WI38 (cell line): Measurements from ENCODE around the gene RUNX2.

Experiments used
- H3K4me3 ChIP-seq: 2 replicates; pipeline ENCODE4 v1.5.1; 2011; ENCODE audit warnings: low read depth, mild to moderate bottlenecking, control low read depth, low read length
- TF ChIP-seq, protein P1 (sequence below): IDR thresholded peaks from 2 replicates; pipeline ENCODE4 v1.5.1; 2012; ENCODE audit warnings: low read depth, mild to moderate bottlenecking, control low read depth, low read length

RUNX2 gene

DNA sequence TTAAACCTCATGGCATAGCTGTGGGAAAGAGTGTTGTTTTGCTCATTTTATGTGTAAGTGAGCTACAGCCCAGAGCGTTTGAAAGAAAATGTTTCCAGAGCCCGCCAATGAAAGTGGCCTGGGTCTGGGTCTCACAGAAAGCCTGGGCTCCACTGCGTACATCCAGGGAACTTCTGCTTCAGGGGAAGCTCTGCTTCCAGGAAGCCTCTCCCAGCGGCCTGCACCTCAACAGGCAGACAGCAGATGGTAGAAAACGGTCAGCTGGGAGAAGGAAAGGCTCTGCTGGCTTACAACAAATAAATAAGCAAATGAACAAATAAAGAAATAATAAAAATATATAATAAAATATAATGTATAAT is 320.1 kb downstream of the RUNX2 start:
- H3K4me3 ChIP-seq: no peak overlapping the region
- TF ChIP-seq, protein P1, sequence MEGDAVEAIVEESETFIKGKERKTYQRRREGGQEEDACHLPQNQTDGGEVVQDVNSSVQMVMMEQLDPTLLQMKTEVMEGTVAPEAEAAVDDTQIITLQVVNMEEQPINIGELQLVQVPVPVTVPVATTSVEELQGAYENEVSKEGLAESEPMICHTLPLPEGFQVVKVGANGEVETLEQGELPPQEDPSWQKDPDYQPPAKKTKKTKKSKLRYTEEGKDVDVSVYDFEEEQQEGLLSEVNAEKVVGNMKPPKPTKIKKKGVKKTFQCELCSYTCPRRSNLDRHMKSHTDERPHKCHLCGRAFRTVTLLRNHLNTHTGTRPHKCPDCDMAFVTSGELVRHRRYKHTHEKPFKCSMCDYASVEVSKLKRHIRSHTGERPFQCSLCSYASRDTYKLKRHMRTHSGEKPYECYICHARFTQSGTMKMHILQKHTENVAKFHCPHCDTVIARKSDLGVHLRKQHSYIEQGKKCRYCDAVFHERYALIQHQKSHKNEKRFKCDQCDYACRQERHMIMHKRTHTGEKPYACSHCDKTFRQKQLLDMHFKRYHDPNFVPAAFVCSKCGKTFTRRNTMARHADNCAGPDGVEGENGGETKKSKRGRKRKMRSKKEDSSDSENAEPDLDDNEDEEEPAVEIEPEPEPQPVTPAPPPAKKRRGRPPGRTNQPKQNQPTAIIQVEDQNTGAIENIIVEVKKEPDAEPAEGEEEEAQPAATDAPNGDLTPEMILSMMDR: no peak

DNA sequence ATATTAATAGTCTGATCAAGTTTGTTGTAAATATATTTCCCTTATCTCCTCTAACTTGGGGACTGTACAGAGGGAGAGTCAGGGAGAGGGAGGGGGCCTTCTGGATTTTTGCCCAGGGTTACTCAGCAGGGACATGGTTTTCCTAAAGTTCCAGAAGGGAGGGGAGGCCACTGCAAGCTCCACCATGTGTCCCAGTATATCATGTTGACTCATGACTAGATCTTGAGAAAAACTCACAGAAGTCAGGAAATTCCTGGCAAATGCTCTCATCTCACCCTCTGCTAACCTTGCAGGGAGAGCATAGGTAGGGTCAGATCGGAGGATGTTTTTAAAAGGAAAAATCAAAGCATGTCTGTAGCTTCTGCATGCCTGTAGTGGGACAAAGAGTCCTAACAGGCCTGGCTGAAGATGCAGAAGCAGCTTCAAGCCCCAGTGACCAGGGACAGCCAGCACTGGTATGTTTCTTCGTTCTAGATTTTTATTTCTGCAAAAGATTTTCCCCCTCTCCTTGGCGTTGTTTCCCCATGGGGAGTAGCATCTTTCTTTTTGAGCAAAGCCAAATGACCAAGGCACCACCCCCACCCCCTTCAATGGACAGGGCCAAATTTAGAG is 322.5 kb downstream of the RUNX2 start:
- no peak overlapping the region for H3K4me3 ChIP-seq
- TF ChIP-seq, protein P1: no peak

DNA sequence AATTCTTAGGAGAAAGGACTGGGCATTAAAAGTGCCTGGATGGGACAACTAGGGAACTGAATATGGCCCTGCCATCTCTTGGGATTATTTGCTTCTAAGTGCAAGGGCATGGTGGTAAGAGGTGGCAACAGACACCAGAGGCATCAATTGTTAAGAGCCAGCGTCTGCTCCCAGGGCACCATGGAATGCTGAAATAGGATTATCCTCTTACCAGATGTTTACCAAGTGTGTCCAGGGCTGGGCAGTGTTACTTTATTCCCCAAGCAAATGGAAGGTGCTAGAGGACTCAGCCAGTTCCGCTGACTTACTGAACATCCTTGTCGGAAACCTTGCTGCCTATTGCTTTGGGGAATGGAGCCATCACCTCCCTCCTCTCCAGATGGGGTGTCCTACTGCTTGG is 323.2 kb downstream of the RUNX2 start:
- no peak overlapping the region for H3K4me3 ChIP-seq
- TF ChIP-seq, protein P1: no peak

DNA sequence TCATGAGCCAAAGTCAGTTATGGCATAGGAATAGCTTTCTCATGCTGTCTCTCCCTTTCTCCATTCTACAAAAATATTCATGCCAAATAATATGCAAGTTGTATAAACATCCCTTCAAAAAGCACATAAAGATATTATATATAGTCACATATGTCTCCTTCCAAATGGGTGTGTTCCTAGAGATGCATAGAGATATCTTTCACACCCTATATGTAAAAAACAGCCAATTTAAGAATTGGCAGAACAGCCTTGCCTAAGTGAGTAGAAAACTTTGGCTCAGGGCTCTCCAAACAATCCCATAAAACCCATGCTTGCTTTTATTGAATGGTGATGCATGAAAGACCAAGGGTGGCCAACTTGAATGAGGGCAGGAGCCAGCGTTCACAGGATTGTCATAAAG is 324.3 kb downstream of the RUNX2 start:
- no peak overlapping the region for H3K4me3 ChIP-seq
- TF ChIP-seq, protein P1: no peak

DNA sequence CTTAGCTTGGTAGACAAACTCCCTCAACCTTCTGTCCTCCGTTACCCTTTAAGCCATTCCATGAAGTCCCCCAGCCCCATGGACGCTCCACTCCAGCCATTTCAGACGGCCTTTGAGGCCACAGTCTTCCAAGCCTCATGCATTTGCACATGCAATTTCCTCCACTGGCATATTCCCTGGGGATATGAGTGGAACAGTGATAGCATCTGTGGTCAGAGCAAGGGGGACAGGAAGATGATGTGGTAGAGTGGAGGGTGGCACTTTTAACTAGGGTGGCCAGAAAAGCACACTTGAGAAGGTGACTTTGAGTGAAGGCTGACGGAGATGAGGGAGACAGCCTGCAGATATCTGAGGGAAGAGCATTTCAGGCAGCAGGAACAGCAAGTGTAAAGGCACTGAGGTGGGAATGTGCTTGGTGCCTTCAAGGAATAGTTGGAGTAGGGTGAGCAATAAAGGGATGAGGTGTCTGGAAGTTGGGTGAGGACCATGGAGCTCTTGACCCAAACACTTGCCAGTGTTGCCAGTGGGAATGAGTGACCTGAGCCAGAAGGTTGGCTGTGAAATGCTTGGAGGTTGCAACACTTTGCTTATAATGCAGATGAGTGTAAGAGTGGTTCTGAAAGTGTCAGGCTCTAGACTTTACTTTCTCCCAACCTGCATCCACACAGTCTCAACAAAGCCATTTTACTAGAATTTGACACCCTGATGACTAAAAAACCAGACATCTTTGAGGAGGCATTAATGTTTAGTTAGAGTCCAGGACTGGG is 325.2 kb downstream of the RUNX2 start:
- H3K4me3 ChIP-seq: no peak overlapping the region
- TF ChIP-seq, protein P1: no peak

DNA sequence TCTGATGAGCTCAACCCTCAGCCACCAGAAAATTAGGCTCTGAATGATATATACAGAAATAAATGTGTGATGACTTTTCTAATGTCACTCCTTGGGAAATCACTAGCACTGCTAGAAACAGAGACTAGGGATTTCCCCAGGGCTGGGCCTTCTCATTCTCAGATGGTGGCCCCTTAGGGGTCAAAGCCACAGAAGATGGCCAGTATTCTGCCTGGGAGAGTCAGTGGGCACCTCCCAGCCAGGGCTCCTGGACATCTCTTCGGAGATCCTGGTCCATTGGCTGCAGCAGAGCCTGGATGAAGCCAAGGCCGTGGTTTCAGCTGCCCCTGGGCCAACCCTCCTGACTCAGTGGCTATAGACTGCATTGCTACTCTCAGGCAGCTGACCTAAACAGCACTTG is 326.5 kb downstream of the RUNX2 start:
- TF ChIP-seq, protein P1: no peak
- H3K4me3 ChIP-seq: no peak overlapping the region

DNA sequence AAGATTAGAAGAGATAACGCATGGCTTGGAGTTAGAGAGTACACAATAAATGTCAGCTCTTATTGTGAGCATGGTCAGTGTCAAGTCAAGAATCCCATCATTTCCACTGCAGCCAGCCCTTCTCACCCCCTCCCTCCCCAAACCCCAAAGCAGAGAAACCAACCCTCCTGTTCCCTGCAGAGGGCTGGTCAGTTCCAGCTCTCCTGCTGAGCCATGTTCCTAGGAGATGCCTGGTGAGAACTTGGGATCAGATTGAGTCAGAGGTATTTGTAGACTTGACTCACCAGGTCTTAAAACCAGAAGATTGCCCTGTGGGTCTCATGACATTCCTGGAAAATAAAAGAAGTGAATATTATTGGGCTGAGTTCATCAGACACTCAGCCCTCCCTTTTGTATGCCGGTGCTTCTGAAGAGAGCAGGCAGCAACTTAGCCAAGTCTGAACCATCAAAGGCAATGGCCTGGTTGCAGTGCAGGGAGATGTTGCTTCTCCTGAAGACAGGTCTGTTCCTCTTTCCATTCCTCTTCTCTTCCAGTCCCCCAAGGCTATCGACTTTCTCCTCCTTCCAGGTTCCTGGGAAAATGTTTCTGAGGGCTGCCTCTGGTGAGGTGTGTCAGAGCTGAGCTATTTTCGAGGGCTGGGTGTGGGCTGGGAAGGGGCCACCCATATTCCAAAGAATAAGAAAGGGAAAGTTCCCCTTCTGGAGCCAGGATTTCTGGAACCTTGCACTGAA is 327.8 kb downstream of the RUNX2 start:
- TF ChIP-seq, protein P1: no peak
- peak overlapping the region; percentile 33 for H3K4me3 ChIP-seq
